ENCODE measurements around the gene USP40.

Gene USP40

GRCh38 chr2:233468741-233469110 lies 97.9 kb downstream of the USP40 start:
- no peak for DNase-seq (ENCODE audit: low spot score)
- TF ChIP-seq CTCF (IDR thresholded peaks at IDR 0.05; ENCODE audit: extremely low read depth, insufficient read depth, missing control alignments), result no peak
- in situ Hi-C loops (cut with MboI; ENCODE audit: low pct_unique_long_range_greater_than_20kb, low sequenced_read_pairs, unreplicated experiment), result no loop called here

- in situ Hi-C loops (cut with MboI; ENCODE audit: low pct_unique_long_range_greater_than_20kb, low sequenced_read_pairs, unreplicated experiment), result no loop called here
- DNase-seq (ENCODE audit: low spot score), result no peak
- no peak for TF ChIP-seq CTCF (IDR thresholded peaks at IDR 0.05; ENCODE audit: extremely low read depth, insufficient read depth, missing control alignments)
These were observed 98.4 kb downstream of the USP40 start for GRCh38 chr2:233468047-233468740.

- no peak for TF ChIP-seq CTCF (IDR thresholded peaks at IDR 0.05; ENCODE audit: extremely low read depth, insufficient read depth, missing control alignments)
- DNase-seq (ENCODE audit: low spot score), result no peak
- in situ Hi-C loops (cut with MboI; ENCODE audit: low pct_unique_long_range_greater_than_20kb, low sequenced_read_pairs, unreplicated experiment), result no loop called here
These were observed 99.5 kb downstream of the USP40 start for GRCh38 chr2:233466991-233467603.

- TF ChIP-seq CTCF (IDR thresholded peaks at IDR 0.05; ENCODE audit: extremely low read depth, insufficient read depth, missing control alignments), result no peak
- DNase-seq (ENCODE audit: low spot score), result no peak
- in situ Hi-C loops (cut with MboI; ENCODE audit: low pct_unique_long_range_greater_than_20kb, low sequenced_read_pairs, unreplicated experiment), result no loop called here
These were observed 101.9 kb downstream of the USP40 start for GRCh38 chr2:233464531-233465240.

GRCh38 chr2:233464056-233464455 lies 102.5 kb downstream of the USP40 start:
- in situ Hi-C loops (cut with MboI; ENCODE audit: low pct_unique_long_range_greater_than_20kb, low sequenced_read_pairs, unreplicated experiment), result no loop called here
- no peak for DNase-seq (ENCODE audit: low spot score)
- no peak for TF ChIP-seq CTCF (IDR thresholded peaks at IDR 0.05; ENCODE audit: extremely low read depth, insufficient read depth, missing control alignments)

- in situ Hi-C loops (cut with MboI; ENCODE audit: low pct_unique_long_range_greater_than_20kb, low sequenced_read_pairs, unreplicated experiment), result no loop called here
- no peak for DNase-seq (ENCODE audit: low spot score)
- no peak for TF ChIP-seq CTCF (IDR thresholded peaks at IDR 0.05; ENCODE audit: extremely low read depth, insufficient read depth, missing control alignments)
These were observed 103.0 kb downstream of the USP40 start for GRCh38 chr2:233463586-233463985.

All from GM13977 (cell line).